HG03139 (cell line): ENCODE results near the gene FAM117A.

Experiments
- ATAC-seq: cut with Tn5 transposase; IDR thresholded peaks from one replicate; pipeline ENCODE4 v1.9.1; 2021; ENCODE audit not compliant: unreplicated experiment

The FAM117A gene

DNA sequence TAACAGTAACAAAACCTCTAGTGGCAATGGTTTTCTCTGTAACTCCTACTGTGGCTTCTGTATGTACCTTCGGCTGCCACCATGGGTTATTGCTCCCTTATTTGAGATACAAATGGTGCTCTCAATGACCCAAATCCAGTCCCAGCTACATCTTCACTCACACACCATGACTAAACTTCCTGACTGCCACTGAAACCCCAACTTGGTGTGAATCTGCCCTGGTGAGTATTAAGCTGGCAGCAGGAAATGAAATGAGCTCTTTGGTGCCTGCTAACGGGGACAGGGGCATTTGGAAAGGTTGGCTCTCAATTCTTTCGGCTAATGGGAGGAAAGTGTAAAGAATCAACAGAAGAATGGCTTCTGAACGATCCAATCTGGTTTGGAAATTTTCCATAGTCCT, 48.7 kb downstream of the FAM117A start:
- no peak for ATAC-seq

DNA sequence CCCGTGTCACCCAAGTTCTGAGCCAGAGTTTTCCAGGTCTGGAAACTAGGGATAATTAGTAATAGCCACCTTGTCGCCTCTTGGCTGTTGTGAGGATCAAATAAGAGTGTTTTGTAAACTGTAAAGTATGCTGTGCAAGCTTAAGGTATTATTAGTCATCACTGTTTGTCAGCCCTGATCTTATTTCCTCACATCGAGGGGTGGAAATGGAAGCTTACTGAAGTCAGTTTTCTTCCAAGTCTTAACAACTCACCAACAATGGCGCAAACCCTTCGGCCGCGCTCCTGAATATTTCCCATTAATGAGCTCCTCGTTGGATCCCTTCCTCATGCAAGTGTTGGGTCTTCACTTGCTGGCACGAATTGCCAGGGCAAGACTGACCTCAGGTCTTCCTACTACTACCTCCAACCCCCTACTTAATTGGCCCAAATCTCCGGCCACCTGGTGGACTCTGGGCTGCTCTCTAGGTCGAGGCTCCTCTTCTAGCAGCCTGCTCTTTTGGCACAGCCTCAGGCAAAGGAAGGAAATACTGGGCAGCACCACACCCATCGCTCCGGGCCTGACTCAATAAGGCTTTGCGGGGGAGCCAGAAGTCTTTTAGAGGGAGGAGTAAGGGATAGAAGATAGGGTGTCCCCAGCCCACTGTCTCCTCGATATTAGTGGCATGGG, 55.3 kb downstream of the FAM117A start:
- ATAC-seq, result no peak

DNA sequence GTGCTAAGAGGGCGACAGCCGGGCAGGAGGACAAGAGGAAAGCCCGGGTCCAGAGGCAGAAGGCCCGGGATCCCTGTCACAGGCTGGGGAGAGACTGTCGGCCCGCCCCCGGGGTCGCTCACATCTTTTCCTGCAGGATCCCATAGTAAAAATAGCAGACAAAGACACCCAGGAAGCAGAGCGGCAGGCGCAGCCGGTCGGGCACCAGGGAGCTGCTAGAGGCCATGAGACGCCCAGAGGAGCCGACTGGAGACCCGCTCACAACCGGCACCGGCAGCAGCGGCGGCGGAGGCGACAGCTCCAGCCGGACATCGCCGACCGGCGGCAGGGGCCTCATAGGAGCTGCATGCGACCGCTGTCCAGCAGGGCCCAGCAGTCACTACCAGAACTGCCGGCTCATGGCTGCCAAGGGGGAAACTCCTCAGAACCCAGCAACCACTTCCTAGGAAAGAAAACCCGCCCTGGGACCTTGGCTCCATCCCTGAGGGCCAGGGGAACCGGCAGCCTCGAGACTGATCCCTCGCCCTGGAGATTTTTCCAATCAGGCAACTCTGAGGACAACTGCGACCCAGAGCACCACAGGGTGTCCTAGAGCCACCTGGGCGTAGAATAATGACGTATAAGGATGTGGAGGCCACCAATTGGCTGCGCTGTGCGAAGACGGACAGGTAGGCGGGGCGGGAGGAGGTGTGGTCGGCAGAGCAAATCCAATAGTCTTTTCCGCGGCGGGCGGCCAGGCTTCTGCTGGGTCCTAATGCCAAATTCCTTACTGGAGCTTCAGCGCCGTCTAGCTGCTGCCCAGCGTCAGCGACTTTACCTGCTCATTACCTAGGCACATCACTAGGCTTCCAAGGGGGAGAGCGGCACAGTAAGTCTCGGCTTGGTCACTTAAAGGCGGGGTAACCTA, 56.1 kb downstream of the FAM117A start, which contains the start of gene SLC35B1:
Gene SLC35B1 (minus strand): TSS at position 357 of the 907 bp plus-strand sequence. CDS start 131 bp downstream, at position 226.
- ATAC-seq, result peak; percentile 91

DNA sequence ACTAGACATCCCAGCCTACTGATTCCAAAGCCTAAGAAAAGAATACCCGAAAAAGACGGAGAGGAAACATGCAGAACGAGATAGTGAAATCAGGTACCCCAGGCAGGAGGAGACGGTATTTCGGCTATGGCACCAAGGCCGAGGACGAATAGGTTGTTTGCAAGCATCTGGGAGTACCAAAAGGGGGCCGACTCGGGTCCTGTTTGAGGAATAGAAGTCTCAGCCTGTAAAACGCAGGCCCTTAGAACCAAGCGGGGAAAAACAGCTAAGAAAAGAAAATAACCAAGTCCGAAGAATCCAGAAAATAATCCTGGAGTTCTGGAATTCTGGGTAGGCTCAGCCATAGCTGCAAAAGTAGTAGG, 56.7 kb downstream of the FAM117A start:
- ATAC-seq, result no peak

GRCh38 chr17:49705254-49705653, 58.7 kb downstream of the FAM117A start:
- no peak for ATAC-seq

GRCh38 chr17:49703557-49704277, 60.2 kb downstream of the FAM117A start:
- ATAC-seq, result no peak

DNA sequence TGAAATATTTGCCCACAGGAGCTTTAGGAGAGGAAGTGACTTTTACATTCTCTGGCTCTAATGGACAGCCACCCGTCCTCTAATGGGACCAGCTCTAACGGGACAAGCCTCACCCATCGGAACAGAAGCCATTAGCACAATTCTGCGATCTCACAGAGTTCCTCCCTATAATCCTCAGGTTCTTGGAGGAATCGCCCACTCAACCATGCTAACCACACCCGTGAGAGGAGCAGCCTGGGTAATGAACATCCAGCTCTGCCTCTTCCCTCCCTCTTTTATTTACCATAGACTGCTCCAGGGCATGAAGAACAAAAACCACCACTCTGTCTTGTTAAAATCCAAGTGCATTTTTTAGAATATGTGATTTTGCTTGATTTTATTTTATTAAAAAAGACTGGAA, 63.0 kb downstream of the FAM117A start:
- no peak for ATAC-seq

GRCh38 chr17:49699966-49700575, 63.9 kb downstream of the FAM117A start:
- ATAC-seq, result no peak

DNA sequence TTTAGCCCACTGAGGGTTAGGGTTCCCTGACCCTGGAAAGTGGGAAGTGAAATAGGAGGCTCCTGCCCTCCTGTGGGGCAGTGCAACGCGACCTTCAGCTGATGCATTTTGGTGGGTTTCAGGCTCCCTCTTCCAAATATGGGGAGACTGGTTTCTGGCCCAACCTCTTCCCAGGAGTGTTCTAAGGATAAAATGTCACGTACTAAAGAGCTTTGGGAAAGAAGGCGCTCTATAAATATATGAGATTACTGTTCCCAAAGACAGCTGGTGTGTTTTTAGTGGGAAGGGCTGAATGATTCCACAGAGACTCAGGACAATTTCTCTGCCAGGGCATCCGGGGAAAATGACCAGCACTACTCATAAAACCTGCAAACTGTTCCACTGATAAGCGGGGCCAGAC, 65.9 kb downstream of the FAM117A start:
- no peak for ATAC-seq

DNA sequence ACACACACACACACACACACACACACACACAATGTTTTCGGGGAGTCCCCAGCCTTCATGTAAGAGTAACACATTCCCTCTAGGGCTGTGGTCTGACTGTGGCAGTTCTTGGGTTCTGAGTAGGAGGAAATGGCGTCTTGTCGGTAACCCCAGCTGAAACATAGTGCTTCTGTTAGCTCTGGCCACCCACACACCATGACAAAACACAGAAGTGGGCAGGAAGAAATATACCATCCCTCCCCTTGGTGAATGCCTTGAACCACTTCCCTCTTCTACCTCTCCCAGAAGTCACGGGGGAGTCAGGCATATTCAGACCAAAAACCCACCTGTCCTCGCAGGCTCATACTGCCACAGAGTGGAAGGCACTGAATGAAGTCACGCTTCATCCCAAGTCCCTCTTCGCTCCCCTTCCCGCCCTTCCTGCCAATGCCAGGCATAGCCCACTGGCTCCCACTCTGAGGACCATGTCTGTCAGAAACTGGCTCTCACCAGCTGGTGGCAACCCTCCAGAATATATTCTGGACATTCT, 67.6 kb downstream of the FAM117A start:
- no peak for ATAC-seq

GRCh38 chr17:49695698-49696232, 68.2 kb downstream of the FAM117A start:
- no peak for ATAC-seq

DNA sequence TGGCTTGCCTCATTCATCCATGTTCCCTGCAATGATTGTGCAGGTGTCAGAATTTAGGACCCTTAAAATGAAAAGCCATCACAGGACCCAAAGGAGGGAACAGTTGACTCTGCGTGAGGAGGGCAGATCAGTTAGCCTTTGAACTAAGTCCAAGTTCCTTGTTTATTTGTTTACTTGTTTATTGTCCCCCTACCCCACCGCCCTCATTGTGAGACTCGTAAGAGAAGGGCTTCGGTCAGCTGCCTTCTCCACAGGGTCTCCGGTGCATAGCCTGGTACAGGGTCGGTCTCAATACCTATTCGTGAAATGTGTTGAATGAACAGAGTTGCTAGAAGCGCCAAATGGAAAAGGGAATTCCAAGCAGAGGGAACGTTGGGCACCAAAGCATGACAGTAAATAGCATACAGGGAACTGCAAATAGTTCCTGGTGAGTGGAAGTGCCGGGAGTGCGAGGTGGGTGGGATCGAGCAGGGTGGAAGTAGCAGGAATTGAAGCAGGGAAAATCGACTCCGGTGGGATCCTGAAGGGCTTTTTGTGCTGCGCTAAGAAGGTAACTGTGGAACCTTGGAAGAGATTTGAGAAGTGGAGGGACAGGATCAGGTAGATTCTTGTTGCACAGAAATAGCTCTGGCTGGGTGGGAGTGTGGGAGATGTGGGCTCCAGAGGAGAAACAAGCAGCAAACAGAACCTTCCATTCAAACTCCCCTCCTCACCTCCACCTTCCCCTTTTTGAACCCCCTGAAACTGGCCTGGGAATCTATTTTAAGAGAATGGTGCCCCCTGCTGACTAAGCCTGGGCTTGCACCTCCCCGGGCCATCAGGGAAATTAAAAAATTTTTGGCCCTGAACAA, 68.9 kb downstream of the FAM117A start:
- no peak for ATAC-seq

DNA sequence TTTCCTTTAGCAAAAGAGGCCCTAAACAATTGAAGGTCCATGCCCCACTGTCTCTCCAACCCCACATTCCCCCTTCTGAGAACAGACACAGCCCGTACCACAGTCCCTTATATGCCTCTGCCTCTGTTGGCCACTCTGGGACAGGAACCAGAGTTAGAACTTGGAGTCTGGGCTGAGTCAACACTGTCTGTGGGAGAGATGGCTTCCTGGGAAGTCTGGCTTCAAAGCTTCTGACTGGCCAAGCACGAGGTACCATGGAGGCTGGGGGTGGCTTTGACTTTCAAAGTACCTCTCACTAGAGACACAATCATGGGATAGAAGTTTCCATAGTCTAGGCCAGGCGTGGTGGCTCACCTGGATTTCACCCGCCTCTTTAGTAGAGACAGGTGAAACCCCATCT, 71.2 kb downstream of the FAM117A start:
- no peak for ATAC-seq

- ATAC-seq, result no peak
Observed at GRCh38 chr17:49691677-49692191, 72.2 kb downstream of the FAM117A start.

GRCh38 chr17:49691086-49691676, 72.8 kb downstream of the FAM117A start:
- no peak for ATAC-seq

DNA sequence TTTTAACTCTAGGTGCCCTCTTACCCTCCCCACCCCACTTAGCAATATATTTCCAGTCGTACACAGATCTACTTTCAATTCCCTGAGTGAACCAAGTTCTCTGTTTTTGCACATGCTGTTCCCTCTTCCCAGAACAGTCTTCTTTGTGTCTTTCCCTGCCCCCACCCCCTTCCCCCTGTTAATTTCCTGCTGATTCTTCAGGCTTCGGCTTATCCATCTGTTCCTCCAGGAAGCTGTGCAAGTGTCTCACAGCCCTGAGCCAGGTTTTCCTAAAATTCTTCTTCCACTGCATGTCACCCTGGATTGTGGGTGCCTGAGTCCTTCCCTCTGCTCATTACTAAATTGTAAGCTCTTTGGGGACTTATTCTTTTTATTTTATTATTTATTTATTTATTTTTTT, 73.7 kb downstream of the FAM117A start:
- no peak for ATAC-seq

- ATAC-seq, result no peak
Observed at GRCh38 chr17:49688848-49689247, 75.1 kb downstream of the FAM117A start.

- no peak for ATAC-seq
Observed at GRCh38 chr17:49687878-49688491, 75.9 kb downstream of the FAM117A start.
